22Rv1 (cell line): ENCODE measurements around the gene FLACC1.
A peak's percentile ranks its signal among the peaks of the same experiment; 100 is the strongest.

Experiments used
- H3K27ac ChIP-seq: fragments of 450-650 bp; 2 replicates; pipeline ENCODE4 v1.5.1; 2017
- CTCF ChIP-seq: fragments of 450-650 bp; IDR thresholded peaks from 2 replicates; pipeline ENCODE4 v1.5.1; 2017; ENCODE audit warnings: mild to moderate bottlenecking
- ZFX ChIP-seq: fragments of 450-650 bp; IDR thresholded peaks from 2 replicates; pipeline ENCODE4 v1.6.1; 2017; ENCODE audit warnings: antibody characterized with exemption, borderline replicate concordance

FLACC1 gene

GRCh38 chr2:201260302-201260800, 96.8 kb downstream of the FLACC1 start, which contains the start of gene CASP8:
CASP8 (plus strand) TSS chr2:201260536; CDS start chr2:201266487, 5,951 bp downstream.
- TF ChIP-seq ZFX (no peak), CTCF (no peak)
- no peak within 1 kb of the TSS for H3K27ac ChIP-seq

GRCh38 chr2:201258666-201259615, 98.2 kb downstream of the FLACC1 start:
- TF ChIP-seq CTCF (no peak), ZFX (no peak)
- no peak overlapping the region for H3K27ac ChIP-seq

- peak overlapping the region; percentile 53 for H3K27ac ChIP-seq
- TF ChIP-seq ZFX (no peak), CTCF (no peak)
These were observed 99.0 kb downstream of the FLACC1 start for GRCh38 chr2:201257956-201258665.

GRCh38 chr2:201257381-201257955, 99.7 kb downstream of the FLACC1 start:
- H3K27ac ChIP-seq: peak overlapping the region; percentile 53
- TF ChIP-seq CTCF (no peak), ZFX (no peak)

- H3K27ac ChIP-seq: no peak overlapping the region
- TF ChIP-seq ZFX (no peak), CTCF (no peak)
These were observed 101.1 kb downstream of the FLACC1 start for GRCh38 chr2:201256082-201256481.

GRCh38 chr2:201255408-201256033, 101.6 kb downstream of the FLACC1 start:
- TF ChIP-seq CTCF (no peak), ZFX (no peak)
- H3K27ac ChIP-seq: no peak overlapping the region
